ENCODE data around the gene ZNF471. TPM values are rescaled to one million over a fixed set of nuclear protein-coding genes. Genes with fewer than 3 reads are reported as not detected.

ZNF471 gene
- polyA plus RNA-seq, 1 donor from 2014 or later, result 30.0 TPM

DNA sequence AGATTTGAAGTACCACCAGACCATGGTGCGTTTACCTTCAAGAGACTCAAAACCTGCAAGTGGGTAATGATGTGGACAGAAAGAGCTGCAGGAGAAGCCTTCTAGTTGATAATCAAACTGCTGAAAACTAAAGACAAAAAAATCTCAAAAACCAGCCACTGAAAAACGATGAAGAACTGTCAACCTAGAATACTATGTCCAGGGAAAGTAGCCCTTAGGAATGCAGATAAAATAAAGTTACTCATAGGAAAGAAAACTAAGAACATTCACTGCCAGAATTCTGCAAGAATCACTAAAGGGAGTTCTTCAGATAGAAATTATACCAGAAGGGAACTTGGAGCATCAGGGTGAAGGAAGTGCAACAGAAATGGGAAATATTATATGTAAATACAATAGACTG, 64.9 kb downstream of the ZNF471 start:
- no peak overlapping the region for H3K9ac ChIP-seq (ENCODE audit: low read length)

DNA sequence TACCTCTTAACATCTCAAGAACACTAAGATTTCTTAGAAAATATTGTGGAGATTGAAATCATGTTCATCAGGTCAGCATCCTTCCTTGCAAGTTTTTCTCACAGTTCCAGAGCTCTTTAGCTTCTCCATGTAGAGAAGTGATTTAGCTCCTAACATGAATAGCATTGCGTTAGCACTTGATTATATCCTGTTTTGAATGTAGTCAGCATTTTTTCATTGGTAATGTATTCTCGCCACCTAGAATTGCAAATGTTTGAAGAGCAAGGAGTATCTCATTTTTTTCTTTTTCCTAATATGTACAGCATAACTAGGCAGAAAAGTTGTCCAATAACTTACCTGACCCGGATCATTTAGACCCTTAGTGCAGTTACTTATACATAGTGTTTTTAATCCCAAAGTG, 66.3 kb downstream of the ZNF471 start:
- Histone ChIP-seq H4K20me1 (ENCODE audit: insufficient read depth) (no peaks in the 10 kb centered on the region), H3K27ac (ENCODE audit: low read length) (no peak overlapping the region), H3K4me2 (ENCODE audit: low read length) (no peak overlapping the region), H2AFZ (ENCODE audit: low read depth, low read length) (no peak overlapping the region), H3K27me3 (ENCODE audit: insufficient read depth, low read depth, low read length) (no peaks in the 10 kb centered on the region), H3F3A (ENCODE audit: insufficient read depth, low read length, poor library complexity, severe bottlenecking) (no peaks in the 10 kb centered on the region), H3K9me2 (ENCODE audit: insufficient read depth, low read length) (no peaks in the 10 kb centered on the region), H3K9ac (ENCODE audit: low read length) (no peak overlapping the region), H3K4me3 (ENCODE audit: low read length) (no peak overlapping the region), H3K36me3 (ENCODE audit: insufficient read depth, low read length) (peaks cover 79% of the 10 kb centered on the region), H3K9me3 (ENCODE audit: low read length) (peaks cover 47% of the 10 kb centered on the region), H3K79me2 (replicated peaks; ENCODE audit: insufficient read depth, low read length) (no peaks in the 10 kb centered on the region)
- no peak for TF ChIP-seq SMC3 (conservative IDR thresholded peaks at IDR 0.05; ENCODE audit: poor library complexity)
- no peak for TF ChIP-seq POLR2AphosphoS5 (IDR thresholded peaks at IDR 0.05)
- TF ChIP-seq MXI1 (conservative IDR thresholded peaks at IDR 0.05; ENCODE audit: poor library complexity, severe bottlenecking), result no peak
- TF ChIP-seq RAD21 (conservative IDR thresholded peaks at IDR 0.05), result no peak
- TF ChIP-seq EZH2 (IDR thresholded peaks at IDR 0.05; ENCODE audit: borderline replicate concordance, insufficient read depth, low read length, poor library complexity, severe bottlenecking), result no peak
- no peak for TF ChIP-seq TAF1 (IDR thresholded peaks at IDR 0.05; ENCODE audit: low read depth)
- TF ChIP-seq, protein P1, sequence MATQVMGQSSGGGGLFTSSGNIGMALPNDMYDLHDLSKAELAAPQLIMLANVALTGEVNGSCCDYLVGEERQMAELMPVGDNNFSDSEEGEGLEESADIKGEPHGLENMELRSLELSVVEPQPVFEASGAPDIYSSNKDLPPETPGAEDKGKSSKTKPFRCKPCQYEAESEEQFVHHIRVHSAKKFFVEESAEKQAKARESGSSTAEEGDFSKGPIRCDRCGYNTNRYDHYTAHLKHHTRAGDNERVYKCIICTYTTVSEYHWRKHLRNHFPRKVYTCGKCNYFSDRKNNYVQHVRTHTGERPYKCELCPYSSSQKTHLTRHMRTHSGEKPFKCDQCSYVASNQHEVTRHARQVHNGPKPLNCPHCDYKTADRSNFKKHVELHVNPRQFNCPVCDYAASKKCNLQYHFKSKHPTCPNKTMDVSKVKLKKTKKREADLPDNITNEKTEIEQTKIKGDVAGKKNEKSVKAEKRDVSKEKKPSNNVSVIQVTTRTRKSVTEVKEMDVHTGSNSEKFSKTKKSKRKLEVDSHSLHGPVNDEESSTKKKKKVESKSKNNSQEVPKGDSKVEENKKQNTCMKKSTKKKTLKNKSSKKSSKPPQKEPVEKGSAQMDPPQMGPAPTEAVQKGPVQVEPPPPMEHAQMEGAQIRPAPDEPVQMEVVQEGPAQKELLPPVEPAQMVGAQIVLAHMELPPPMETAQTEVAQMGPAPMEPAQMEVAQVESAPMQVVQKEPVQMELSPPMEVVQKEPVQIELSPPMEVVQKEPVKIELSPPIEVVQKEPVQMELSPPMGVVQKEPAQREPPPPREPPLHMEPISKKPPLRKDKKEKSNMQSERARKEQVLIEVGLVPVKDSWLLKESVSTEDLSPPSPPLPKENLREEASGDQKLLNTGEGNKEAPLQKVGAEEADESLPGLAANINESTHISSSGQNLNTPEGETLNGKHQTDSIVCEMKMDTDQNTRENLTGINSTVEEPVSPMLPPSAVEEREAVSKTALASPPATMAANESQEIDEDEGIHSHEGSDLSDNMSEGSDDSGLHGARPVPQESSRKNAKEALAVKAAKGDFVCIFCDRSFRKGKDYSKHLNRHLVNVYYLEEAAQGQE (IDR thresholded peaks at IDR 0.05; ENCODE audit: borderline replicate concordance), result no peak
- TF ChIP-seq, protein P2, sequence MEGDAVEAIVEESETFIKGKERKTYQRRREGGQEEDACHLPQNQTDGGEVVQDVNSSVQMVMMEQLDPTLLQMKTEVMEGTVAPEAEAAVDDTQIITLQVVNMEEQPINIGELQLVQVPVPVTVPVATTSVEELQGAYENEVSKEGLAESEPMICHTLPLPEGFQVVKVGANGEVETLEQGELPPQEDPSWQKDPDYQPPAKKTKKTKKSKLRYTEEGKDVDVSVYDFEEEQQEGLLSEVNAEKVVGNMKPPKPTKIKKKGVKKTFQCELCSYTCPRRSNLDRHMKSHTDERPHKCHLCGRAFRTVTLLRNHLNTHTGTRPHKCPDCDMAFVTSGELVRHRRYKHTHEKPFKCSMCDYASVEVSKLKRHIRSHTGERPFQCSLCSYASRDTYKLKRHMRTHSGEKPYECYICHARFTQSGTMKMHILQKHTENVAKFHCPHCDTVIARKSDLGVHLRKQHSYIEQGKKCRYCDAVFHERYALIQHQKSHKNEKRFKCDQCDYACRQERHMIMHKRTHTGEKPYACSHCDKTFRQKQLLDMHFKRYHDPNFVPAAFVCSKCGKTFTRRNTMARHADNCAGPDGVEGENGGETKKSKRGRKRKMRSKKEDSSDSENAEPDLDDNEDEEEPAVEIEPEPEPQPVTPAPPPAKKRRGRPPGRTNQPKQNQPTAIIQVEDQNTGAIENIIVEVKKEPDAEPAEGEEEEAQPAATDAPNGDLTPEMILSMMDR (IDR thresholded peaks at IDR 0.05; ENCODE audit: poor library complexity, severe bottlenecking), result no peak
- TF ChIP-seq EP300 (conservative IDR thresholded peaks at IDR 0.05; ENCODE audit: poor library complexity, severe bottlenecking), result no peak

More for the DNA sequence above, 64.9 kb downstream of the ZNF471 start:
- Histone ChIP-seq H3K4me2 (ENCODE audit: low read length) (no peak overlapping the region), H3K9me3 (ENCODE audit: low read length) (peaks cover 36% of the 10 kb centered on the region), H3K79me2 (replicated peaks; ENCODE audit: insufficient read depth, low read length) (no peaks in the 10 kb centered on the region), H3F3A (ENCODE audit: insufficient read depth, low read length, poor library complexity, severe bottlenecking) (no peaks in the 10 kb centered on the region), H3K27ac (ENCODE audit: low read length) (no peak overlapping the region), H2AFZ (ENCODE audit: low read depth, low read length) (no peak overlapping the region), H3K4me3 (ENCODE audit: low read length) (no peak overlapping the region), H3K27me3 (ENCODE audit: insufficient read depth, low read depth, low read length) (no peaks in the 10 kb centered on the region), H4K20me1 (ENCODE audit: insufficient read depth) (no peaks in the 10 kb centered on the region), H3K9me2 (ENCODE audit: insufficient read depth, low read length) (no peaks in the 10 kb centered on the region), H3K36me3 (ENCODE audit: insufficient read depth, low read length) (peaks cover 67% of the 10 kb centered on the region)
- TF ChIP-seq SMC3 (conservative IDR thresholded peaks at IDR 0.05; ENCODE audit: poor library complexity) (no peak), RAD21 (conservative IDR thresholded peaks at IDR 0.05) (no peak), POLR2AphosphoS5 (IDR thresholded peaks at IDR 0.05) (no peak)
- TF ChIP-seq, protein P1 (IDR thresholded peaks at IDR 0.05; ENCODE audit: borderline replicate concordance), result no peak
